Anterior cingulate cortex (tissue), 58 donors: ENCODE results near the gene GNLY.

Experiments
- DNase-seq, 58 donors: peaks; one replicate each; lab custom pipeline; 2025; lab: John Stamatoyannopoulos, UW

Gene GNLY

GRCh38 chr2:85723707-85724360 lies 29.7 kb downstream of the GNLY start:
- no peak for DNase-seq

GRCh38 chr2:85724731-85725181 lies 30.6 kb downstream of the GNLY start:
- no peak for DNase-seq

DNA sequence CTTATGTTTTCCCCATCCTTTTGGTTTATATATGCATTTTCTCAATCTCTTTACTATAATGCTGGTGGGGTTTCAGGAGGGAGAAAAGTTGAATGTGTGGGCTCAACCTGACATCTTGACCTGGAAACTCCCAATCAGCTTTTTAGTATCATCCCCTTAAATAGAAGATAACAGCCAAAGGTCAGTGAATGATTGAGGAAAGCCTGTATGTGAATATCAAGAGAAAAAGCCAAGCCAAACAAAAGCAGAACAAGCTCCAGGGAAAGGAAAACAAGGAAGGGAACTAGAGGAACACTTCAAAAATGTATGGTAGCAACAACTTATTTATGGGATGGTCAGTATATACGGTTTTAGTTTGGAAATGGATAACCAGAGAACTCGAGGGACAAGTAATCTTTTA lies 31.3 kb downstream of the GNLY start:
- no peak for DNase-seq

GRCh38 chr2:85727798-85728197 lies 33.6 kb downstream of the GNLY start:
- no peak for DNase-seq

DNA sequence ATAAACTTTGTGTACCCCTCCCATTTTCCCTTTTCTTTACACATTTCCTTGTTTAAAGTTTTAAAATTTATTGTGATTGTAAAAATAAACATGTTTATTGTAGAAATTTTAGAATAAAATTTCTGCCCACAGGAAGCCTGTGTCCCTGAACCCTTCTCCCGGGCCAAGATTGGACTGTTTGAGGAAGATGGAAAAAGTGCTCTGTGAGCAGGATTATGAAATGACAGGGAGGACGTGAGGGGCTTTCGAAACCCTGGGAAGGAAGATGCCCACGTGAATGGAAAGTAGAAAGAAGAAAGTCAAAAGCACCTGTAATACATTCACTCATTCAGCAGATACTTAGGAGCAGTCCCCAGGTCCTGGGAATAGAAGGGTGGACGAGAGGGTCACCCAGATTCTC lies 34.2 kb downstream of the GNLY start:
- DNase-seq, result no peak

GRCh38 chr2:85728883-85729824 lies 35.0 kb downstream of the GNLY start:
- DNase-seq, result peak in 57 of 58 donors; percentile 23 to 90 (median 76)

DNA sequence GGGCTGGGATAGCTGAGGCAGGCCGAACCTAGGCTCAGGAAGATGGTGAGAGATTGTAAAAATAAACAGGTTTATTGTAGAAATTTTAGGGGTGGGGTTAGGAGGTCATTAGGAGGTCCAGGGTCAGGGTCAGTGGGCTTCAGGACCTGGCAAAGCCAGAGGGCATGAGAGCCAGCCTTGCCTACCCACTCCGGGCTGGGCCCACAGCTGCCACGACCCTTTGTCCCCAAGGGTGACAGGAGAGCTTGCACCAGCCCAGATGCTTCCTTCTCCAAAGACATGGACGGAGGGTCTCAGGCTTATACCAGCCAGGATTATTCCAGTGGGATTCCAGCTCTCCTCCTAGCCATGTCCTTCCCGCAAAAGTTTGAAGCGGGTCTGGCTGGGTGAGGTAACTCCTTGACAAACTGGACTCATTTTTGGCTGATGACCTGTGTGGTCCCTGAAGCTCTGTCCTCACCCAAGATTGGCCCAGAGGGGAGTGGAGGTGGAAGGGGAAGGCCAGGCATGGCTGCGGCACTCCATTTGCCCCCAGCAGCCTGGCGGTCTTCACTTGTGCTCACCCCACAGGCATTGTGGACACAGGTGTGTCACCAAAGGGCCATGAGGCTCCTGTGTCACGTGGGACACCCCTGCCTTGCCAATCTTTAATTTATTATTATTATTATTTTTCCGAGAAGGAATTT lies 35.8 kb downstream of the GNLY start:
- DNase-seq, result no peak

DNA sequence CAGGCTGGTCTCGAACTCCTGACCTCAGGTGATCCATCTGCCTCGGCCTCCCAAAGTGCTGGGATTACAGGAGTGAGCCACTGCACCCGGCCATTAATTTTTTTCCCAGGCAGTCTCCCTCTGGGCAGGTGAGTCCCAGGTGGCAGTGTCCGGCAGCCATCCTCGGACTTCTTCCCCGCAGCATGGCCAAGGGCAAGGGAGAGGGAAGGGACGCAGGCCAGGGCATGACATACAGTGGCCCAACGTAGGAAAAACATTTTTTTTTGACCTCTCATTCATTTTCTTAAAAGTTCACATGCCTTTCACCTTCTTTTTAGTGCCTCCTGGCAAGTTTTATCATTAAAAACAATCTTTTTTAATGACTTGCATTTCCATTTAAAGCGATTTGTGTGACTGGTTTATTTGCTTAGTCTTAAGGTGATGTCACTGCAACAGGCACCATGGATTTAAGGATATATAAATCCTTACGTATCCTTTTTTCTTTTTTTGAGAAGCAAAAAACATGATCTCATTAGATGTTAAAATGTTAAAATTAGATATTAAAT lies 36.6 kb downstream of the GNLY start:
- no peak for DNase-seq

DNA sequence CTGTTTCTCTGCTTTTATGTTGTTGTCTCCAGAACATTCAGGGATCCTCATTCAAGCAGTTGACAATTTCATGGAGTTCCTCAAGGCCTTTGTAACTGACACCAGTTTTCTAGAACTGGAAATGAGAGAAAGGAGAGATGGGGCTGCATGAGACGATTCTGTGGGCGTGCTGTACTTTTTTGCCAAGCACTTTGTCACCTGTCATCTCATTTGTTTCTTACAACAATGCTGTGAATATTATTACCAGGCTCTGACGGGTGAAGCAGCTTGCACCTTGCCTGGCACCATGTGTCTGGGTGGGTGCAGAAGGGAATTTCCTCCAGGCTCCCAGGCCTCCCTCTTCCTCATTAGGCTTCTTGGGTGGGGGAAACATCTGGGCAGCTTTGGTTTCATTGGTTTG lies 37.4 kb downstream of the GNLY start:
- DNase-seq, result no peak

- no peak for DNase-seq
Measured at GRCh38 chr2:85732467-85733120, 38.4 kb downstream of the GNLY start.

GRCh38 chr2:85733121-85733960 lies 39.2 kb downstream of the GNLY start:
- DNase-seq, result no peak

DNA sequence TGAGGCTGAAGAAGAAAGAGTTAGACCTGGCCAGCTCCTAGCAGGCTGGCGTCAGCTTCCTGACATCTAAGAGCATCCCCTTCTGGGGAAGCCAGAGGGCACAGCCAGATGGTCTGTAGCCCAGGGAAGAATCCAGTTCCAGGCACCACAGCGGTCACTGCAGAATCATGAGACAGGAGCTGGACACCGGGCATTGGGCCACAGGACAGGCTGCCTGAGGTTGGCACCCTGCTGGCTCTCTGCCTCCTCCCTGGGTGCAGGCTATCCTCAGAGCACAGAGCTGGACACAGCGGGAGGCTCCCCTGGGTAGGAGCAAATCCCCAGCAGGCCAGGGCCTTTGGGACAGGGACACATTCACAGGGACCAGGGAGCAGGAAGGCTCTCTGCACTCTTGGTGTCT lies 39.9 kb downstream of the GNLY start:
- peak in 9 of 58 donors; percentile 15 to 48 (median 35) for DNase-seq

- no peak for DNase-seq
Measured at GRCh38 chr2:85734942-85735608, 40.9 kb downstream of the GNLY start.

DNA sequence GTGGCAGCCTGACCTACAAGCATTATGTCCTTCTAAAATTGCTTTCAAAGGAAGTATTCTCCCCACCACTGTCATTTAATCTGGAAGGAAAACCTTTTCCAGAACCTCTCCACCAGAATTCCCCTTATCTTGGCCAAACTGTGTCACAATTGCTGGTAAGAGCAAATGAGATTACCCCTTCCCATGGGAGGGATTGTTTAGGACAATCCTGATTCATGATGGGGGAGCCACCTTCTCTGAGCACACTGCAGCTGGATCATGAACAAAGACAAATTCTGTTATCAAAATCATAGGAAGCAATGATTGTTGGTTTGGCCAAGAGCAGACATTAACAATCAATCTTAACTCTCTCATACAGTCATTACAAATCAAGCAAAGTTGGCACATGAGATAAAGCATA lies 41.5 kb downstream of the GNLY start:
- no peak for DNase-seq

GRCh38 chr2:85736456-85737355 lies 42.5 kb downstream of the GNLY start:
- no peak for DNase-seq

DNA sequence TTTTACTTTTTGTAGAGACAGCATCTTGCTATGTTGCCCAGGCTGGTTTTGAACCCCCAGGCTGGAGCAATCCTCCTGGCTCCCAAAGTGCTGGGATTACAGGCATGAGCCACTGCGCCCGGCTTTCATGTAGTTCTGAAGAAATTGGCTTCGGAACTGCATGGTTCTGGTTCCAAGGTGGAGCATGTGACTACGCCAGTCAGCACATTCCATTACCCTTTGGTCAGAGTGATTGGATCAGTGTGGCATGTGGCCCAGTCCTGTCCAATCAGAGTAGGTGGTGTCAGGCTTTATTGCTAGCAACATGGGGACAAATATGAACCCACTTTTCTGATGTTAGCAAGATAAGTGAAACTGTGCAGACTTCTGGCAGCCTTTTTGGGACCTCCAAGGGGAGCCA lies 43.3 kb downstream of the GNLY start:
- DNase-seq, result peak in 1 of 58 donors; percentile 29

- DNase-seq, result no peak
Measured at GRCh38 chr2:85737961-85738360, 43.8 kb downstream of the GNLY start.

DNA sequence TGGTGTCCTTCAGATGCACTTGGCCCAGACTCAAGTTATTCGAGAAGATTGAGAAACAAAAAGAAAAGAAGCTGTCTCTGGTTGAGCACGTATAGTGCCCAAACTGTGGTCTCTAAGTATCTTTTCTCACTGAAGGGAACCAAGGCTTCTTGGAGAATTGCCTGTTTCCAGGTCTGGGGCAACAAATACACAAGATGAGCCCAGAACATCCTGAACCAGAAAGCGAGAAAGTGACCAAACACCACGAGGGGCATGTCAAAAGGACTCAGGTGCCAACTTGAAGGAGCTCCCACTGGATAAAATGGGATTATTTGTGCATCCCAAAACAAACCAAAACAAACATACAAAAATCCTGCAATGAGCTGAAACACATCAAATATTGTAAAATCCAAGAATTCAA lies 46.0 kb downstream of the GNLY start:
- DNase-seq, result no peak
